IPS-11a (cell line): ENCODE measurements around the gene NIT2.

Source experiments
- H3K4me3 ChIP-seq: one replicate; pipeline ENCODE4 v1.5.1; 2013; ENCODE audit warnings: low read depth, low read length, control low read depth

Gene NIT2

DNA sequence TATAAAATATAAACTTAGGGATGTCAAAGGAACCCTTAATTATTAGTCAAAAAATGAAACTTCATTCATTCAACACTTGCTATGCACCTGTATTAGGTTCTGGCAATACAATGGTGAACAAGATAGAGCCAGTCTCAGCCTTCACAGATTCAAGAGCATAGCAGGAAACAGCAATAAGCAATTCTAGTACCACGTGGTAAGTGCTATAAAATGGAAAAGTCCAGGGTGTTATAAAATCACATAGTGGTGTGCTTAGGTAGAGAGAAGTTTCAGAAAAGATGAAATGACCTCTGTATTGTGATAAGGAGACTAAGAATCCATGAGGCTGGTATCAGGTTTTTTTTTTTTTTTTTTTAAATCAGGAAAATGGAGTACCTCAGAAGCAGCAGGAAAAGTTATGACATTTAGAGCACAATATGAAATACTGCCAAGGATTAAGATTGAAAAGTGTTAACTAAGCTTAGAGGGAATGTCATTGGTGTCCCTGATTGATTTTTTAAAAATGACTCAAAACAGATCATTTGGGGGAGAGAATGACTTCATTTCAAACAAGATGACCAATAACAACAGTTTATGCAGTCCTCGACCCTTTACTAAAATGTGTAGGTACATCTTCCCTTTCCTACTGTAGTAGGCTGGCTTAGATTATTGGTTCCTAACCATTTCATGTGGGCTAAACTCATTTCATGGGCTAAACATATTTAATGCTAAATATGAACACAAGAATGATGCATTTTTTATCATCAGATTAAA is 61.3 kb downstream of the NIT2 start:
- H3K4me3 ChIP-seq = no peak overlapping the region

DNA sequence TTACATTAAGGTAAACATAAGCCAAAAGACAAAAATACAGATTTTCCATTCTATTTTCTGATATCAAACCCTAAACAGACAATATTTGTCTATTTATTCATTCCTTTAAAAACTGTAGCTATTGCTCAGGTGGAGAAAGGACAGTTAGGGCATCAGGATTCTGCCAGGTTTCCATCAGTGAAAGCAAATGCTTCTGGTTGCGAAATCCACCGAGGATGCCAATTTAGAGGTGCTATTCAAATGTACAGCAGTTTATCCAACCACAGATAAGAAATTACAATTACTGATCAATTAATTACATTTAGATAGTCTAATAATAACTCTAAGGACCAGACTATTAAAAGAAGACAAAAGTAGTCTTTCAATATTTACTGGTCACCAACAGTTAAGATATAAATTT is 62.4 kb downstream of the NIT2 start:
- no peak overlapping the region for H3K4me3 ChIP-seq

DNA sequence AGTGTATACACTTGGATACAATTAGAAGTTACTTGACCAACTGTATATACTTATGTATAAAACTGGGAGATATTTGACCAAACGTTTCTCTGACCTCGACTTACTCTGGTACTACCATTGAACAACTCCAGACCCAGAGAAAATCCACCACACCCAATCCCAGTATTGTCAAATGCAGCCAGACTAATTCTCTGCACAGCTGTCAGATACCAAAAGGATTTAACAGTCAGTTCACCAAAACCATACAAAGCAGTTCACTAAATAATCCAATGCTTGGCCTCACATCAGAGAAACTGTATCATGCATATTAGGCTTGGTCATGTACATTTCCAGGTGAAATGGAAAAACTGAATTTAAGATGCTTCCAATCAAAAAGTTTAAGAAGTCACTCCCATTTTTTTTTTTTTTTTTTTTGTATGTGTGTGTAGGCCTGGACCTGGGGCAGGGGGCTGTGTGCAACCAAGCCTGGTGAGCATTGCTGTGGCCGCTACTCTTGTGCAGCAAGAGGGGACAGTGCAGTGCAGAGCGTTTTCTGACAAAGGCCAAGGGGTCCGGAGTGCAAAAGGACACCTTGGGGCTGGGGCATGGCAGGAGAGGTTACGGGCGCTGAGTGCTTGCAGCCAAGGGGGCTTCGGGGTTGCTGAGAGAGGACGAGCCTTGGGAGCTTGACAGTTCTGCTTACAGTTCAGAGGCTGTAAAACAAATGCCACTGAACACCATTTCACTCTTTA is 64.9 kb downstream of the NIT2 start:
- peak overlapping the region; percentile 87 for H3K4me3 ChIP-seq

DNA sequence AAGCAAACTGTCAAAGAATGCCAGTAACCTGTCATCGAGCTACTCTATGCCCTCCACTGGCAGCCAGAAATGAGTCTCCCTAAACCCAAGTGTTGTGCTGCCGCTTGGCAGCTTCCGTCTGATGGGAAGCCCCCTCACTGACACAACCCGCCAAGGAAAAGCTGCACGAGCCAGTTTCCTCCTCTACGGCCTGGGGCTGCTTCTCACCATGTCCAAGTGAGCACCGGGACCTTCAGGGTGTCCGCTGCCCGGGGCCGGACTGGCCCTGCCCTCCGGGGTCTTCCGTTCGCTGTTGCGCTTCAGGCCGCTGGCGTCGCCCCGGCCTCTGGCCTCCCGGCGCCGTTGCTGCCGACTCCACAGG is 65.8 kb downstream of the NIT2 start:
- H3K4me3 ChIP-seq = peak overlapping the region; percentile 87

DNA sequence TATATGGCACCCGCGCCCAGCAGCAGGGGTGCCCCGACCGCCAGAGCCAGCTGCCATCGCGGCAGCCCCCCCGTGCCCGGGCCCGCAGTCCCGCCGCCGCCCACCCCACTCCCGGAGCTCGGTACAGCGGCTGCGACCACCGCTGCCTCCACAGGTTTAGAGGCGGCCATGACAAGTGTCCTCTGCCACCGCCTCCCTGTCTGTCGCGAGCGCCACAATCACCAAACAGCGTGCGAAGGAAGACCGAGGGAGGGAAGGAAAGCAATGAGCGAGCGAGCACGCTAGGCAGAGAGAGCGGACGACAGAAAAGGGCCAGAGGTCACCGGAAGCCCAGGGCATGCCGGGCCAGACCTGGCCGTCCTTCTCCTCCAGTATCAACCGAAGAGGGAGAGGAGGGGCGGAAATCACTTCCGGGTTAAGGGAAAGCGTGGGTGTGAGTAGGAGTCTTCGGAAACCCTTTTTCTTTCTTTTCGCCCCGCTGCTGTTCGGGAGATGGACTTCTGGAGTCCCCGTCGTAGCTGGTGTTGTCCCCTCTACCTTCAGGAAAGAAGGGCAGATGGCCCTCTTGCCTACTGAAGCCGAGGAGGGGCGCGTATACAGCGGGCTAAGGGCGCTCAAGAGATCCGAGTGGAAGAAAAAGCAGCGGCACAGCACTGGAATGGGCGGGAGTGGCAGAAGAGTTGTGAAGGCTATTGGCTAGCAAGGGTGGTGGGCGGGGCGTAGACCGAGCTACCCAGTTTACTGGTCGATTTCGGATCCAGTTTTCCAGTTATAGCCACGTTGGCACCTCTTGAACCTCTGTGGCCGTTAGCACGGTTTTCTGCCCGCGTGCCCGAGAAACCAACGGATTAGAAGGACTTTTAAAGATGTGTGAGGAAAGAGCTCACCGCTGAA is 66.5 kb downstream of the NIT2 start, which contains the start of the genes LNP1 and TOMM70:
TSS of gene LNP1 (plus strand) at position 760 of the 894 bp plus-strand sequence. CDS start 28,191 bp downstream, outside the sequence.
TSS of gene TOMM70 (minus strand) at position 310 of the 894 bp plus-strand sequence. CDS start at position 170, 140 bp downstream.
- H3K4me3 ChIP-seq = peak within 1 kb of the TSS; percentile 87

DNA sequence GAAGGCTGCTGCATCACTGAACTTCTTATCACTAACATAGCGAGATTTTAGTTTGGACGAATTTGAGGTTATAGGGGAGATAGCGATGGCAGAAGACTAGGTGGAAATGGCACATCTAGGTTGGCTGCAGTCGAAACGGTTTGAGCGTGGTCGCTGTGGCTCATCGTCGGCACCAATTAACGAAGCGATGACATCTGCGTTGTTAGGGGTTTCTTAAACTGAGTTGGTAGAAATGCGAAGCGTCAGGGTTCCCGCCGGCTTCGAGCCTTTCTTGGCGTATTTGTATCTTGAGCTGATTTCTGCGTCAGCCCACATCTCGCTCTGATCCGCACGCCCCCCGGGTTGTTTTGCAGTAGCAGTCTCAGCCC is 67.1 kb downstream of the NIT2 start:
- peak overlapping the region; percentile 87 for H3K4me3 ChIP-seq

DNA sequence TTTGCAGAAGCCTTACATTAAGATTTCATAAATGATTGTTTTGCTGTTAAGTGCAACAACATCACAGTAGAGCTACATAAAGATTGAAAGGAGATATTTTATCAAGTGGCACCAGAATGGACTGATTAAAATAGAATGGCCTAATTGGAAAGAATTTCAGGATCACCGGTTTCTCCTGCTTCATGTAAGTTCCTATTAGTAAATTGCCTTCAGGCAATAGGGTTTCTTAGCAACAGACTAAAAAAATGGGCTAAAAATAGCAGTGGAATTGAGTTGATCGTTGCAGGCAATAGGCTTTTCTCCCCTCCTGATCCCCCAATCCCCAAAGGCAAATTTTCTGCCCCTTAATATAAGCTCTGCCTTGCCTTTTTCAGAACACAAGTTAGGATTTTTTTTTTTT is 67.7 kb downstream of the NIT2 start:
- peak overlapping the region; percentile 87 for H3K4me3 ChIP-seq

DNA sequence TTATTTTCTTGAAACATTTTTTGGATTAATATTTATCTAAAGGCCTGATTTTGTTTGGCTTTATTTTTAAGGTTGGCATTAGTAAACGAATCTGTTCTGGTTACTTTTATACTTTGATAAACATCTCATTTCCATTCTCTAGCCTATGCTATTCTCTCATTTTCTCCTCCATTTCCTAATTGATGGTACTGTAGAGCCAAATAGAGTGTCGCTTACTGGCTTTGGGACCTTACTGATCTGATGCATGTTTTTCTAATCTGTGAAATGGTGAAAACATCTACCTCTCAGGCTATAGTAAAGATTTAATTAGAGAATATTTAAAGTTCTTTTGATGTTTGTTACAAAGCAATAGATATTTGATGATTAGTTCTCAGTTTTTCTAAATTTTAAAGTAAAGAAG is 68.3 kb downstream of the NIT2 start:
- H3K4me3 ChIP-seq = peak overlapping the region; percentile 87

DNA sequence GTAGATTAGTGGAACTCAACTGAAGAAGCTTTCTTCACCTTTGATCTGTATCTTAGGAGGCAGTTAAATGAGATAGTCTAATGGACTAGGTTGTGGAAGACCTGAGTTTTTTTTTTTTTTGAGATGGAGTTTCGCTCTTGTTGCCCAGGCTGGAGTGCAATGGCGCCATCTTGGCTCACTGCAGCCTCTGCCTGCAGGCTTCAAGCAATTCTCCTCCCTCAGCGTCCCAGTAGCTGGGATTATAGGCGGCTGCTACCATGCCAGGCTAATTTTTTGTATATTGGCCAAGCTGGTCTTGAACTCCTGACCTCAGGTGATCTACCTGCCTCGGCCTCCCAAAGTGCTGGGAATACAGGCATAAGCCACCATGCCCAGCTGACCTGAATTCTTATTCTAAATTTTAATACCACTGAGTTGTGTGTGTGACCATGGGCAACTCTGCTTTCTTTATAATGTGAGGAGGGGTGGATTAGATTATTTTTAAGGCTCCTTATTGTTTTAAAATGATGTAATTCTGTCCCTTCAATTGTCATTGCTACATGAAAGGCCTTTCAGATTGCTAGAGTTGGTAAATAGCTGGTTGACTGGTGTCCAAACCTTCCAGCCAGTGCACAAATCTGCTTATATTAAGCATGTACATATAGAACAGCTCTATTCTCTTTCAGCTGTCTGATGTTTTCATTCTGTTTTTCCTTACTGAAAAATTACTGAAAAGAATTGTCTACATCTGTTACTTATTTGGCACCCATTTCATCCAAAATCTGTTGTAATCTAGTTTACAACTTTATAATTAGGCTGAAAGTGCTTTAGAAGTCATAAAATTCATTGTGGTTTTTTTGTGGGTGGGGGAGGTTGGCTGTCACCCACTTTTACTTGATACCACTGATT is 69.0 kb downstream of the NIT2 start:
- H3K4me3 ChIP-seq = peak overlapping the region; percentile 87

DNA sequence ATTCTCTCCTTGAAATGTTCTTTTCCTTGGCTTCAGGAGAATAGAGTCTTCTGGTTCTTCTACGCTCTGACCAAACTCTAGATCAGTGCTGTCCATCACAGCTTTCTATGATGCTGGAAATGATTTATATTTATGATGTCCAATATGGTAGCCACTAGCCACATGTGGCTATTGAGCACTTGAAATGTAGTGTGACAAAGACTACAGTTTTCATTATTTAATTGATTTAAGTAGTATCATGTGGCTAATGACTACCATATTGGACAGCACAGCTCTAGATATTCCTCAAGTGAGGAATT is 69.6 kb downstream of the NIT2 start:
- no peak overlapping the region for H3K4me3 ChIP-seq

DNA sequence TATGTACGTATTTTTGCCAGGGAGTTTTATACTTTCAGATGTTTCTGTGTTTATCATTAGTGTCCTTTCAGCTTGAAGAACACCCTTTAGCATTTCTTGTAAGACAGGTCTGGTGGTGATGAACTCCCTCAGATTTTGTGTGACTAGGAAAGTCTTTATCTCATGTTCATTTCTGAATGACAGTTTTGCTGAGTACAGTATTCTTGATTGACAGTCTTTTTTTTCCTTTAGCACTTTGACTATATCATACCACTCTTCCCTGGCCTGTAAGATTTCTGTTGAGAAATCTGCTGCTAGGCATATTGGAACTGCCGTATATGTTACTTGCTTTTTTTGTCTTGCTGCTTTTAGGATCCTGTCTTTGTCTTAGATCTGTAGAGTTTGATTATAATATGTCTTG is 72.6 kb downstream of the NIT2 start:
- no peak overlapping the region for H3K4me3 ChIP-seq

DNA sequence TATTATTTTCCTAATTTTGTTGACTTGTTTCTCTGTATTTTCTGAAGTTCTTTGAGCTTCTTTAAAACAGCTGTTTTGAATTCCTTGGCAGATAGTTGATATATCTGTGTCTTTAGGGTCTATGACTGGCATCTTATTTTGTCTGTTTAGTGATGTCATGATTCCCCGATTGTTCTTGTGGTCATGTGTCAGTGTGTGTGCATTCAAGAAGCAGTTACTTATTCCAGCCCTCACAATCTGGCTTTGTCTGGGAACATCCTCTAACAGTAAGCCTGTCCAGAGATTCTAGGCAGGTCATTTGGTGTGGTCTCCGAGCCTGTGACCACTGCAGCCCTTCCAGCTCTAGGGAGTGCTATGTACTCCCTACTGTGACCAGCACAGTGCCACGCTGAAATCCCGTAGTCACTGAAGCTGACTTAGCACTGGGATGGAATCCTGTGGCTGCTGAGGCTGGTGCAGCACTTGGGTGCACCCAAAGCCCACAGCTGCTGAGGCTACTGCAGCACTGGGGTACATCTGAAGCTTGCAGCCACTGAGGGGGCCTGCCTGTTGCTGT is 73.5 kb downstream of the NIT2 start:
- no peak overlapping the region for H3K4me3 ChIP-seq
